ENCODE measurements around the gene MED28. TPM values are rescaled to one million over a fixed set of nuclear protein-coding genes. Genes with fewer than 3 reads are reported as not detected.

Gene MED28
- total RNA-seq, 2 experiments from 2014 or later = 27.0 to 86.2 TPM

DNA sequence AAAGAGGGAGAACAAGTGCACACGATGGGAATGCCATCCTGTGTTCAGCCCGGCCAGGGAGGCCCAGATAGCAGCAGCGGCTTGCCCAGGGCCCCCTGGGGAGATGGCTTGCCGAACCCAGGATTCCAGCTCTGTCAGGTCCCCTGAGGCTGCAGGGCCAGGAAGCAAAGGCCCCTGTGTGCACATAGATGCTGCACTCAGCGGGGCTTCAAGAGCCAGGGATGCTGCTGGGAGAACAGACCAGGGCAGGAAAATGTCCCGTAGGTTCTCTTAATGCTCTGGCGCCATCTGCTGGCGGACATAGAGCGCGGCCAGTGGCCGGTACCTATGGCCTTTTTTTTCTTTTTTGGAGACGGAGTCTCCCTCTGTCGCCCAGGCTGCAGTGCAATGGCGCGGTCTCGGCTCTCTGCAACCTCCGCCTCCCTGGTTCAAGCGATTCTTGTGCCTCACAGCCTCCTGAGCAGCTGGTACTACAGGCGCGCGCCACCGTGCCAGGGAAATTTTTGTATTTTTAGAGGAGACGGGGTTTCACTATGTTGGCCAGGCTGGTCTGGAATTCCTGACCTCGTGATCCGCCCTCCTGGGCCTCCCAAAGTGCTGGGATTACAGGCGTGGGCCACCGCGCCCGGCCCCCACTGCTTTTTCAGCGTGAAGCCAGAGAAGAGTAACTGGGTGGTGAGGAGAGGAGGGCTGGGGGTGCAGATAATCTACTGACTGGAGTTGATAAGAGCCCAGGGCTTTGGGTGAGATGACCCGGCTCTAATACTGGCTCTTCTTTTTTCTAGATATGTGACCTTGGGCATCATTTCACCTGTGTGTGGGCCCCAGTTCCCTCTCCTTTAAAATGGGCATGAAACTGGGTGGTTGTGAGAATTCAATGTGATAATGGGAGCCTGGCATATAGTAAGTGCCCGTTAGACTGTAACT is 22.5 kb downstream of the MED28 start:
- peaks cover 57% of the 10 kb centered on the region for H3K36me3 ChIP-seq (ENCODE audit: insufficient read depth, low read length)
- peak; percentile 81 for DNase-seq (ENCODE audit: low spot score)
- no peak overlapping the region for H2AFZ ChIP-seq (ENCODE audit: low read length)
- H3K4me2 ChIP-seq (ENCODE audit: low read length) = no peak overlapping the region
- no peak overlapping the region for H3K27ac ChIP-seq (ENCODE audit: low read depth, low read length, poor library complexity, severe bottlenecking)
- no peaks in the 10 kb centered on the region for H3K9me3 ChIP-seq (ENCODE audit: low read length)
- BruUV-seq (replicated peaks) = no TSS peak
- intact Hi-C loops (cut with micrococcal nuclease; ENCODE audit: unreplicated experiment) = loop anchor here (1.0 to 5.0 kb wide), 3 partner anchors 60 to 955 kb away; partner anchors contain the start of gene LAP3
- no peak overlapping the region for H3K4me3 ChIP-seq (ENCODE audit: low read depth, low read length, poor library complexity, severe bottlenecking)
- ChIA-PET POLR2A (interaction anchor here (0.7 to 0.9 kb wide), 2 partner anchors 11 to 55 kb away, joined by 3 to 4 read pairs; no protein-coding TSS in a partner anchor), CTCF (ENCODE audit: unreplicated experiment) (interaction anchor here (0.6 to 1.3 kb wide), 2 partner anchors 88 to 92 kb away, joined by 3 read pairs; no protein-coding TSS in a partner anchor)
- no peak for TF ChIP-seq EZH2phosphoT487 (IDR thresholded peaks at IDR 0.05; ENCODE audit: borderline replicate concordance, low read depth, low read length)
- TF ChIP-seq CTCF (conservative IDR thresholded peaks at IDR 0.05; ENCODE audit: low read length) = peak; percentile 88
- H4K20me1 ChIP-seq (ENCODE audit: insufficient read depth, low read length) = no peaks in the 10 kb centered on the region
- H3K4me1 ChIP-seq (ENCODE audit: insufficient read depth, low read length, poor library complexity, severe bottlenecking) = no peaks in the 10 kb centered on the region
- H3K79me2 ChIP-seq (ENCODE audit: insufficient read depth, low read depth, low read length) = no peaks in the 10 kb centered on the region
- H3K9me2 ChIP-seq (ENCODE audit: insufficient read depth, low read length) = no peaks in the 10 kb centered on the region

DNA sequence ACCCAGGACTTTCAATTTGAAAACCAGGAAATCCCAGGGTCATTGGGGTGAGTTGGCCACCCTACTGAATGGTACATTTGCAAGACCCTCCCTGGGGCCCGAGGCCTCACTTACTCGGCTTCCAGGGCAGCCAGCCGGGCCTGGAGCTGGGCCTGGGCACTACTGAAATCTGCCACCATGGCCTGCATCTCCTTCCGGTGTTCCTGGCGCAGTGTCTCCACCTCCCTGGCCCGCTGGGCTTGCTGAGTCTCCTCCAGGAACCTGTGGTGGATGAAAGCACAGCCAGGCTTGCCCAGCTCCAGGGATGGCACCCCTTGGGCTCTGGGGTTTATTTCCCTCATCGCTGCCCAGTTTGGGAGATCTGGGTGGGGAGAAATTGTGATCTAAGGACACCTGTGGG is 24.7 kb downstream of the MED28 start:
- H3K79me2 ChIP-seq (ENCODE audit: insufficient read depth, low read depth, low read length) = no peaks in the 10 kb centered on the region
- peaks cover 40% of the 10 kb centered on the region for H3K36me3 ChIP-seq (ENCODE audit: insufficient read depth, low read length)
- no peak overlapping the region for H2AFZ ChIP-seq (ENCODE audit: low read length)
- H3K9me2 ChIP-seq (ENCODE audit: insufficient read depth, low read length) = no peaks in the 10 kb centered on the region
- no TSS peak for BruUV-seq (replicated peaks)
- no peak overlapping the region for H3K4me3 ChIP-seq (ENCODE audit: low read depth, low read length, poor library complexity, severe bottlenecking)
- no peak overlapping the region for H3K27ac ChIP-seq (ENCODE audit: low read depth, low read length, poor library complexity, severe bottlenecking)
- TF ChIP-seq EZH2phosphoT487 (IDR thresholded peaks at IDR 0.05; ENCODE audit: borderline replicate concordance, low read depth, low read length) = no peak
- TF ChIP-seq CTCF (conservative IDR thresholded peaks at IDR 0.05; ENCODE audit: low read length) = no peak
- no peaks in the 10 kb centered on the region for H3K4me1 ChIP-seq (ENCODE audit: insufficient read depth, low read length, poor library complexity, severe bottlenecking)
- ChIA-PET CTCF (ENCODE audit: unreplicated experiment) (no interaction called here), POLR2A (interaction anchor here (0.6 to 1.1 kb wide), 2 partner anchors 94 to 1890 kb away, joined by 3 to 8 read pairs; no protein-coding TSS in a partner anchor)
- intact Hi-C loops (cut with micrococcal nuclease; ENCODE audit: unreplicated experiment) = loop anchor here (5.0 kb wide), 2 partner anchors 62 to 953 kb away; partner anchors contain the start of gene LAP3
- no peaks in the 10 kb centered on the region for H4K20me1 ChIP-seq (ENCODE audit: insufficient read depth, low read length)
- DNase-seq (ENCODE audit: low spot score) = no peak
- H3K4me2 ChIP-seq (ENCODE audit: low read length) = no peak overlapping the region
- H3K9me3 ChIP-seq (ENCODE audit: low read length) = no peaks in the 10 kb centered on the region

Measured in OCI-LY7 (cell line).